Lung (tissue), 12 donors: ENCODE data around the gene SYK. TPM values are rescaled to one million over a fixed set of nuclear protein-coding genes. Genes with fewer than 3 reads are reported as not detected.

ENCODE experiments used
- ATAC-seq: fragments of 200-7000 bp; cut with Tn5 transposase; one replicate; pipeline ENCODE4 v1.9.1; 2020; ENCODE audit warnings: moderate number of reproducible peaks; ENCODE audit not compliant: insufficient read depth, low FRiP score
- DNase-seq, 3 donors: peaks; one replicate each; pipeline ENCODE4 v3.0.0-alpha.2; 2013 to 2017
- H3K27ac ChIP-seq, 2 donors: one replicate each; pipeline ENCODE4 v1.5.1; 2013; ENCODE audit warnings: mild to moderate bottlenecking in 2 of 2, moderate library complexity in 2 of 2, control low read depth in 1 of 2, inconsistent platforms in 1 of 2, low read depth in 1 of 2, low read length in 1 of 2
- H3K27me3 ChIP-seq, 3 donors: one replicate each; pipeline ENCODE4 v1.5.1; 2013; ENCODE audit warnings: low read length in 2 of 3; ENCODE audit not compliant: control insufficient read depth in 3 of 3, insufficient read depth in 3 of 3
- H3K36me3 ChIP-seq, 4 donors: one replicate each; pipeline ENCODE4 v1.5.1; 2013; ENCODE audit warnings: low read length in 4 of 4, mild to moderate bottlenecking in 1 of 4, moderate library complexity in 1 of 4; ENCODE audit not compliant: control insufficient read depth in 4 of 4, insufficient read depth in 4 of 4
- H3K4me1 ChIP-seq, 5 donors: one replicate each; pipeline ENCODE4 v1.5.1; 2013; ENCODE audit warnings: low read length in 5 of 5, mild to moderate bottlenecking in 2 of 5, moderate library complexity in 1 of 5; ENCODE audit not compliant: control insufficient read depth in 5 of 5, insufficient read depth in 5 of 5
- H3K4me3 ChIP-seq: one replicate; pipeline ENCODE4 v1.5.1; 2013; ENCODE audit warnings: mild to moderate bottlenecking, control low read depth, moderate library complexity
- H3K9ac ChIP-seq, 2 donors: one replicate each; pipeline ENCODE4 v1.5.1; 2013; ENCODE audit warnings: low read length in 2 of 2, control low read depth in 1 of 2; ENCODE audit not compliant: insufficient read depth in 1 of 2
- H3K9me3 ChIP-seq, 4 donors: one replicate each; pipeline ENCODE4 v1.5.1; 2013; ENCODE audit warnings: low read length in 3 of 4, mild to moderate bottlenecking in 1 of 4, moderate library complexity in 1 of 4; ENCODE audit not compliant: control insufficient read depth in 4 of 4, insufficient read depth in 3 of 4
- WGBS, 2 donors: extraction: QIAGEN DNeasy Blood & Tissue Kit; methylation state at CpG; one replicate each; pipeline ENCODE4 v1.1.7; 2013; 5-methylcytosine and 5-hydroxymethylcytosine counted together
- polyA plus RNA-seq, 2 donors: library from polyadenylated mRNA; stranded (reverse); fragments of 200-250 nt; gene quantifications; one replicate each; pipeline ENCODE4 v1.2.1, GENCODE V29; 2013
- total RNA-seq, 2 donors: library from RNA; depleted of rRNA in 1 of 2; stranded (reverse); fragments of >200 nt in 1 of 2; gene quantifications; one replicate each; pipeline ENCODE4 v1.2.1, GENCODE V29; 2014 to 2021
- TF ChIP-seq, protein P1 (sequence below): IDR thresholded peaks from 2 replicates; pipeline ENCODE4 v1.5.1; 2012; ENCODE audit warnings: mild to moderate bottlenecking; ENCODE audit errors: control extremely low read depth, extremely low read depth
- donor health status: control.
- donor health status: control.
- donor health status: Bipolar disorder and iron deficiency.
- donor health status: healthy.
- donor health status: DM: yes; HTN: yes; CAD: no.

Gene SYK
- total and polyA plus RNA-seq, 4 donors = 13.7 to 71.6 (median 35.0) TPM

DNA sequence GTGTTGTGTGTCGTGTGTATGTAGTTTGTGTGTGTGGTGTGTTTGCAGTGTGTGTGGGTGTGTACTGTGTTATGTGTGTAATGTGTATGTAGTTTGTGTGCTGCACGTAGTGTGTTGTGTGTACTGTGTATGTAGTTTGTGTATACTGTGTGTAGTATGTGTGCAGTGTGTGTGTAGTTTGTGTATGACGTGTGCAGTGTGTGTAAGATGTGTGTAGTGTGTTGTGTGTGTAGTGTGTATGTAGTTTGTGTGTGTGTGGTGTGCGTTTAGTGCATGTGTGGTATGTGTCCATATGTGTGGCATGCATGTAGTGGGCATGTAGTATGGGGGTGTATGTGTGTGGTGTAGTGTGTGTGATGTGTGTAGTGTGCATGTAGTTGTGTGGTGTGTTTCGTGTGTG lies 39.6 kb downstream of the SYK start:
- TF ChIP-seq, protein P1, sequence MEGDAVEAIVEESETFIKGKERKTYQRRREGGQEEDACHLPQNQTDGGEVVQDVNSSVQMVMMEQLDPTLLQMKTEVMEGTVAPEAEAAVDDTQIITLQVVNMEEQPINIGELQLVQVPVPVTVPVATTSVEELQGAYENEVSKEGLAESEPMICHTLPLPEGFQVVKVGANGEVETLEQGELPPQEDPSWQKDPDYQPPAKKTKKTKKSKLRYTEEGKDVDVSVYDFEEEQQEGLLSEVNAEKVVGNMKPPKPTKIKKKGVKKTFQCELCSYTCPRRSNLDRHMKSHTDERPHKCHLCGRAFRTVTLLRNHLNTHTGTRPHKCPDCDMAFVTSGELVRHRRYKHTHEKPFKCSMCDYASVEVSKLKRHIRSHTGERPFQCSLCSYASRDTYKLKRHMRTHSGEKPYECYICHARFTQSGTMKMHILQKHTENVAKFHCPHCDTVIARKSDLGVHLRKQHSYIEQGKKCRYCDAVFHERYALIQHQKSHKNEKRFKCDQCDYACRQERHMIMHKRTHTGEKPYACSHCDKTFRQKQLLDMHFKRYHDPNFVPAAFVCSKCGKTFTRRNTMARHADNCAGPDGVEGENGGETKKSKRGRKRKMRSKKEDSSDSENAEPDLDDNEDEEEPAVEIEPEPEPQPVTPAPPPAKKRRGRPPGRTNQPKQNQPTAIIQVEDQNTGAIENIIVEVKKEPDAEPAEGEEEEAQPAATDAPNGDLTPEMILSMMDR = no peak
- no peak overlapping the region for H3K27ac ChIP-seq
- no peak overlapping the region for H3K4me3 ChIP-seq
- H3K9ac ChIP-seq = no peak overlapping the region
- peaks cover 0 to 9% (median 0%) of the 10 kb centered on the region in 5 donors for H3K4me1 ChIP-seq
- WGBS, 2 donors = 95 to 97% methylated on average over 5 of the region's 5 CpGs
- ATAC-seq = no peak
- no peaks in the 10 kb centered on the region for H3K27me3 ChIP-seq
- peaks cover 0 to 7% (median 0%) of the 10 kb centered on the region in 4 donors for H3K36me3 ChIP-seq
- DNase-seq = no peak
- peaks cover 0 to 9% (median 4%) of the 10 kb centered on the region in 4 donors for H3K9me3 ChIP-seq

DNA sequence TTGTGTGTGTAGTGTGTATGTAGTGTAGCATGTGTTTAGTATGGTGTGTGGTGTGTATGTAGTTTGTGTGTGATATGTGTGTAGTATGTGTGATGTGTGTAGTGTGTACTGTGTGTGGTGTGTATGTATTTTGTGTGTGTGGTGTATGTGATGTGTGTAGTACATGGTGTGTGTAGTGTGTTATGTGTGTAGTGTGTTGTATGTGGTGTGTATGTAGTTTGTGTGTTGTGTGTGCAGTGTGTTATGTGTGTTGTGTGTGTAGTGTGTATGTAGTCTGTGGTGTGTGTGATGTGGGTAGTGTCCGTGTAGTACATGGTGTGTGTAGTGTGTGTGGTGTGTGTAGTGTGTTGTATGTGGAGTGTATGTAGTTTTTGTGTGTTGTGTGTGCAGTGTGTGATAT lies 40.0 kb downstream of the SYK start:
- no peak overlapping the region for H3K4me3 ChIP-seq
- no peak overlapping the region for H3K9ac ChIP-seq
- H3K27ac ChIP-seq = no peak overlapping the region
- TF ChIP-seq, protein P1 = no peak
- ATAC-seq = no peak
- WGBS, 2 donors = 94 to 97% methylated on average over 1 of the region's 1 CpG
- H3K27me3 ChIP-seq = no peaks in the 10 kb centered on the region
- H3K4me1 ChIP-seq = peaks cover 0 to 9% (median 0%) of the 10 kb centered on the region in 5 donors
- no peak for DNase-seq
- H3K9me3 ChIP-seq = peaks cover 0 to 9% (median 4%) of the 10 kb centered on the region in 4 donors
- peaks cover 0 to 7% (median 0%) of the 10 kb centered on the region in 4 donors for H3K36me3 ChIP-seq

DNA sequence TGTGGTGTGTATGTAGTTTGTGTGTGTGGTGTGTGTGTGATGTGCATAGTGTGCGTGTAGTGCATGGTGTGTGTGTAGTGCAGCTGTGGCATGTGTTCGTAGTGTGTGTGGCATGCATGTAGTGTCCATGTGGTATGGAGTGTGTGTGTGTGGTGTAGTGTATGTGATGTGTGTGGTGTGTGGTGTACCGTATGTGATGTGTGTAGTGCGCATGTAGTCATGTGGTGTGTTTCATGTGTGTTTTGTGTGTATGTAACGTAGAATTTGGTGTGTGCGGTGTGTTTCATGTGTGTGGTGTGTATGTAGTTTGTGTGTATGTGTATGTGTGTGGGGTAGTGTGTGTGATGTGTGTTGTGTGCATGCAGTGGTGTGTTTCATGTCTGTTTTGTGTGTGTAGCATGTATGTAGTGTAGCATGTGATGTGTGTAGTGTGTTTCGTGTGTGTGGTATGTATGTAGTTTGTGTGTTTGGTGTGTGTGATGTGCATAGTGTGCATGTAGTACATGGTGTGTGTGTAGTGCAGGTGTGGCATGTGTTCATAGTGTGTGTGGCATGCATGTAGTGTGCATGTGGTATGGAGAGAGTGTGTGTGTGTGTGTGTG lies 40.7 kb downstream of the SYK start:
- H3K27me3 ChIP-seq = no peaks in the 10 kb centered on the region
- DNase-seq = no peak
- no peak for ATAC-seq
- 90 to 97% methylated on average over 7 of the region's 7 CpGs for WGBS, 2 donors
- peaks cover 0 to 9% (median 4%) of the 10 kb centered on the region in 4 donors for H3K9me3 ChIP-seq
- TF ChIP-seq, protein P1 = no peak
- no peak overlapping the region for H3K27ac ChIP-seq
- peaks cover 0 to 7% (median 0%) of the 10 kb centered on the region in 4 donors for H3K36me3 ChIP-seq
- H3K4me3 ChIP-seq = no peak overlapping the region
- peaks cover 0 to 9% (median 0%) of the 10 kb centered on the region in 5 donors for H3K4me1 ChIP-seq
- H3K9ac ChIP-seq = no peak overlapping the region
